Measurements from ENCODE around the gene GOLGA8N.
A peak's percentile ranks its signal among the peaks of the same experiment; 100 is the strongest.
"Not testable (repeated sequence)": the region's sequence is repeated elsewhere in the genome, so short reads cannot be mapped to it uniquely, and the experiment has no call there.

GOLGA8N gene

DNA sequence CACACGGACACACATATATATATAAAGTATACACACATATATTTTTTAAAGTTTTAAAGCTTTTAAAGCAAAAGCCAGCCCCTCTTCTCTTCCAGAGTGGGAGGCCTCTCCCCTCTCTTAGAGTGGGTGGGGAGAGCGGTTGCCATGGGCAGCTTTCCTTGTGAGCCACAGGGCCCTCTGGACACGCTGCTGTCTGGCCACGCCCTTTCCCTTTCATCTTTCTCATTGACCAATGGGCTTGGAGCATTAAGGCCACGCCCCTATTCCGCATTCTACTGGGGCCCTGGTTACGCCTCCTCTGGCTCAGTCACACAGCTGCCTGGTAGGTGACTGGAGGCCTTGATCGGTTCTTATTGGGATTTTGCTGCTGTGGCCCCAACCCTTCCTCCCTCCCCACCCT lies at the start of gene GOLGA8N:
Gene GOLGA8N (plus strand): TSS at position 306 of the 400 bp plus-strand sequence.
- not testable (repeated sequence) for DNase-seq (ENCODE audit: low read depth in 2 of 2)

DNA sequence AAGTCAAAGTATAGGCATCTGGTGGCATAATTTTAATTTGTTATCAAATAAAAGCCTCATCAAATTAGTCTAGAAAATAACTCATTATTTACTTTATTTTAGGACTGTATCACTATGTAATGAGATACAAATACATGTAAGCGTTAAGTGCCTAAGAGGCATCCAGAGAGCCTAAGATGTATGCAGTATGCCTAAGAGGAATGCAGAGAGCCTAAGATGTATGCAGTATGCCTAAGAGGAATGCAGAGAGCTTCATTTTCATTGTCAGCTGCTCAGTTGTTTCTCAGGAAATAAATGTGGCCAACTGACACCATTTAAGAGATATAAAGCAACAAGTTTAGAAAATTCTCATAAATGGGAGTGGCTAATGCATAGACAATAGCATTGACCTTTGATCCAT lies 49.8 kb upstream of the GOLGA8N start:
- not testable (repeated sequence) for DNase-seq (ENCODE audit: low read depth in 2 of 2)

GRCh38 chr15:32545129-32545528 lies 48.1 kb upstream of the GOLGA8N start:
- DNase-seq (ENCODE audit: low read depth in 2 of 2) = not testable (repeated sequence)

DNA sequence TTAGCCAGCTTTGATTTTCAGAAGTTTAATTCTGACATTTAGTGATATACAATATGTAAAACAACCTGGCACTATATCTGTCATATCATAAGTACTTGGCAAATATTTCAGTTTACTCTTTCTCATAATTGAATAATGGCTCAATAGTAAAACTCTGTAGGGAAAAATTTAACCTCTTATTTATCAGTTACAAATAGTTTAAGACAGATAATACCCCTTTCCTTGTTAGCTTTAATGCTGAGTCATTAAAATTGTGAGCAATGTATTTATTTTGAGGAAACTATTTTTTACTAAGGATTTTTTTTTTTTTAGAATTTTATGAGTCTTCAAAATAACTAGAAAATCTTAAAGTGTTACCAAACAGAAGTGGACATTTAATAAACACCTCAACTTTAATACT lies 38.7 kb upstream of the GOLGA8N start:
- DNase-seq (ENCODE audit: low read depth in 2 of 2) = not testable (repeated sequence)

DNA sequence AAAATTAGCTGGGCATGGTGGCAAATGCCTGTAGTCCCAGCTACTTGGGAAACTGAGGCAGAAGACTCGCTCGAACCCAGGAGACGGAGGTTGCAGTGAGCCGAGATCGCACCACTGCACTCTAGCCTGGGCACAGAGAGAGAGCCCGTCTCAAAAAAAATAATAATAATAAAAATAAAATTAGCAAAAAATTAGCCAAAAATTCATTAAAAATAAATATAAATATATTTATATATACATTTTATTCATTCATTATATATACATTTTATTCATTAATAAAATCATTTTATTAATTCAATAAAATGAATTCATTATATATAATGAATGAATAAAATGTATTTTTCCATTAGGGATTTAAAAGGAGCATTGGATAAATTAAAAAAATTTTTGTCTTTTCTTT lies 31.1 kb upstream of the GOLGA8N start:
- DNase-seq (ENCODE audit: low read depth in 2 of 2) = not testable (repeated sequence)

- DNase-seq (ENCODE audit: low read depth in 2 of 2) = not testable (repeated sequence)
Observed at GRCh38 chr15:32568988-32569387, 24.3 kb upstream of the GOLGA8N start.

GRCh38 chr15:32578482-32578881 lies 14.8 kb upstream of the GOLGA8N start:
- DNase-seq (ENCODE audit: low read depth in 2 of 2) = not testable (repeated sequence)

DNA sequence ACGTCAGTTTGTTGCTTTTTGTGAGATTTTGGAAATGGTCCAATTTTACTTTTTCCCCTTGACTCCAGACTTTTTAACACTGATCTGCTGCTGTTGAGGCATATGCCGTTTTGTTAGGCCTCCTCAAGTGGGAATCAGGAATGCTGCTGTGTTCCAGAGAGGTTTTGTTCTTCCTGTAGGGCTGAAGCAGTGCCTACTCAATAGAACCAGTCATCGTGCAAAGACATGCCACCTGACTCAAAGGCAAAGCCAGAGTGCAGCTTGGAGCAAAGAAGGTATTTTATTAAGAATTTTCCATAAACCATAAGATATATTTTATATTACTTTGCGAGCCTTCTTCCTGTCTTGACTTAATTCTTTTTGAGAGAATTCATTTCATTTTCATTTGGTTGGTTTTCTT lies 7.4 kb upstream of the GOLGA8N start:
- not testable (repeated sequence) for DNase-seq (ENCODE audit: low read depth in 2 of 2)

GRCh38 chr15:32609518-32609917 lies 16.3 kb downstream of the GOLGA8N start:
- not testable (repeated sequence) for DNase-seq (ENCODE audit: low read depth in 2 of 2)

DNA sequence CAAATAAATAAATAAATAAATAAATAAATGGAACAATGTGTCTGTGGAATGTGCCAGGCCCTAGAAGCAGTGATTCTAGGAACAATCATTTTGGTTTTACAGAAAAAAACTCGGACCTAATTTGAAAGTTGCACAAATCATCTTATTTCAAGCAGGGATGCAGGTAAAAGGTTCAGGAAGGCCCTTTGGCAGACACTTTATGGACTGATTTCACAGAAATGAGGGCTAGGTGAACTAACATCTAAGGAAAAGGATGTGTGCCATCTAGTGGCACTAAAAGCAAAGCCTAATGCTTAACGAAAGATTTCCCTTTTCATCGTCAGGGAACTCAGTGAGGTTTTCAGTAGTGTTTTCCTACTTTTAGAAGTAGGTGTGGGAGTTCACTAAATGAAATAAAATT lies 17.5 kb downstream of the GOLGA8N start:
- not testable (repeated sequence) for DNase-seq (ENCODE audit: low read depth in 2 of 2)

GRCh38 chr15:32614712-32615050 lies 21.4 kb downstream of the GOLGA8N start:
- DNase-seq (ENCODE audit: low read depth in 2 of 2) = not testable (repeated sequence)

DNA sequence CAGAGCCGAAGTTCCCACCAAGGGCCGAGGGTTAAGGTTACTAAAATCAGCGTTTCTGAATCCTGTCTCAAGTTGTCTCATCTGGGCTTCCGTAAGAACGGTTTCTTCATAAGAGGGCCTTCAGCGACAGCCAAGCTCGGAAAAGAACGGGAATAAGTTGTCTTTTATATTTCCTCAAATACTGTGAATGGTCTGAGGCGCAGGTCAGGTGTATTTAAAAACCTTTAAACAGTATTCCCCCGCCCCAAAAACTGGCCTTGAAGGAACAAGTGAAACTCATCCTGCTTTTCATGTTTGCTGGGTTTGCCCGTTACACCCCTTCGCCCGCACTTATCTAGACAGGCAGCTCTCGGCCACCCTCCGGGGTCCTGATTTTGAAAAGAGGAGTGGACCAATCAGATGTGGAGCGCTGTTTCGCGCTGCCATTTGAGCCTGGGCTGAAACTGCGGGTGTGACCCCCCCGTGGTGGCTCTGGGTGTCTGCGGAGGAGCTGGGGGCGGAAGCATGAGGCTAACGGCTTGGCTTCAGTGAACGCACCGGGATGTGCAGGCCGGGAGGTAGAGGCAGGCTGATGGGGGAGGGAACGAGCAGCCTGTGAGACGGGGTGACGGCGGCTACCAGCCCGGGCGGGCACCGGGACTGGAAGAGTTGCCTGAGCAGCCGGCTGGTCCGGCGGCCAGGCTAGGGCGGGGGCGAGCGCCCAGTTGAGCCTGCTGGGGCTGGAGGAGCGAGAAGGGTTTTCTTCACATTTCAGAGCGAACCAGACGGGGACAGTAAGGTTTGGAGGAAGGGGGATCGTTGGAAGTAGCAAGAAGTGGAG lies 22.0 kb downstream of the GOLGA8N start, which contains the start of gene ARHGAP11A:
Gene ARHGAP11A (plus strand): TSS at position 454 of the 820 bp plus-strand sequence. CDS start 708 bp downstream, outside the sequence.
- DNase-seq (ENCODE audit: low read depth in 2 of 2) = peak; percentile 80 to 85

DNA sequence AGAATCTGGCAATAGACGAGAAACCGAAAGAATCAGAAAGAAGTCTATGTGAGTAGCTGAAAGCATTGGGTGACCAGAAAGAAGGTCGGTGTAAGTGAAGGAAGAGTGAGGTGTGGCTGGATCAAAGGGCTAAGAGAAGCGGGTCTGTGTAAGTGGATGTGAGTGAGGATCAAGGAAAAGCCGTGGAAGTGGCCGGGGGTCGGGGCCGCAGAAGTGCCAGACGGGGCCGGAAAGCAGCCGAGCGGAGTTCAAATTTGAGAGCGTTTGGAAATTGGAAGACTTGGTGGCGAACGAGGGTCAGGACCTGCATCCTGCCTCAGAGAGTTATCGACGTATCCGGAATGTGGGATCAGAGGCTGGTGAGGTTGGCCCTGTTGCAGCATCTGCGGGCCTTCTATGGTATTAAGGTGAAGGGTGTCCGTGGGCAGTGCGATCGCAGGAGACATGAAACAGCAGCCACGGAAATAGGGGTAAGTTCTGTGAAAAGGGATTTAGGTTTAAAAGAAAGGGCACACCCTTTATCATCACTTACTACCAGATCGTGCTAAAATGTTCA lies 22.7 kb downstream of the GOLGA8N start:
- not testable (repeated sequence) for DNase-seq (ENCODE audit: low read depth in 2 of 2)

DNA sequence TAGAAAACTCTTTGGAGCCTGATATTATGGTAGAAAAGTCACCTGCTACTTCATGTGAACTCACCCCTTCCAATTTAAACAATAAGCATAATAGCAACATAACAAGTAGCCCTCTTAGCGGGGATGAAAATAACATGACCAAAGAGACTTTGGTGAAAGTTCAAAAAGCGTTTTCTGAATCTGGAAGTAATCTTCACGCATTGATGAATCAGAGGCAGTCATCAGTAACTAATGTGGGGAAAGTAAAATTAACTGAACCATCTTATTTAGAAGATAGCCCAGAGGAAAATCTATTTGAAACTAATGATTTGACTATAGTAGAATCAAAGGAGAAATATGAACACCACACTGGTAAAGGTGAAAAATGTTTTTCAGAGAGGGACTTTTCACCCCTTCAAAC lies 43.2 kb downstream of the GOLGA8N start:
- DNase-seq (ENCODE audit: low read depth in 2 of 2) = no peak

DNA sequence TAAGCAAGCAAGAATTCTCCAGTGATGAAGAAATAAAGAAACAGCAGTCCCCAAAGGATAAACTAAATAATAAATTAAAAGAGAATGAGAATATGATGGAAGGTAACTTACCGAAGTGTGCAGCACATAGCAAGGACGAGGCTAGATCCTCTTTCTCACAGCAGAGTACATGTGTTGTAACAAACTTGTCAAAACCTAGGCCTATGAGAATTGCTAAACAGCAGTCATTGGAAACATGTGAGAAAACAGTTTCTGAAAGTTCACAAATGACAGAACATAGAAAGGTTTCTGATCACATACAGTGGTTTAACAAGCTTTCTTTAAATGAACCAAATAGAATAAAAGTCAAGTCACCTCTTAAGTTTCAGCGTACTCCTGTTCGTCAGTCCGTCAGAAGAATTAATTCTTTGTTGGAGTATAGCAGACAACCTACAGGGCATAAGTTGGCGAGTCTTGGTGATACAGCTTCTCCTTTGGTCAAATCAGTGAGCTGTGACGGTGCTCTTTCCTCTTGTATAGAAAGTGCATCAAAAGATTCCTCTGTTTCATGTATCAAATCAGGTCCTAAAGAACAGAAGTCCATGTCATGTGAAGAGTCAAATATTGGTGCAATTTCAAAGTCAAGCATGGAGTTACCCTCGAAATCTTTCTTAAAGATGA lies 43.8 kb downstream of the GOLGA8N start:
- DNase-seq (ENCODE audit: low read depth in 2 of 2) = no peak

- no peak for DNase-seq (ENCODE audit: low read depth in 2 of 2)
Observed at GRCh38 chr15:32637704-32638103, 44.4 kb downstream of the GOLGA8N start.

GRCh38 chr15:32641517-32642059 lies 48.3 kb downstream of the GOLGA8N start, which contains the start of gene SCG5:
SCG5 (plus strand) TSS chr15:32641710; CDS start chr15:32643593, 1,883 bp downstream.
- DNase-seq (ENCODE audit: low read depth in 2 of 2) = no peak

- no peak for DNase-seq (ENCODE audit: low read depth in 2 of 2)
Observed at GRCh38 chr15:32642667-32643435, 49.6 kb downstream of the GOLGA8N start.

- no peak for DNase-seq (ENCODE audit: low read depth in 2 of 2)
Observed at GRCh38 chr15:32643907-32644445, 50.7 kb downstream of the GOLGA8N start.

- no peak for DNase-seq (ENCODE audit: low read depth in 2 of 2)
Observed at GRCh38 chr15:32646291-32646690, 53.0 kb downstream of the GOLGA8N start.

DNA sequence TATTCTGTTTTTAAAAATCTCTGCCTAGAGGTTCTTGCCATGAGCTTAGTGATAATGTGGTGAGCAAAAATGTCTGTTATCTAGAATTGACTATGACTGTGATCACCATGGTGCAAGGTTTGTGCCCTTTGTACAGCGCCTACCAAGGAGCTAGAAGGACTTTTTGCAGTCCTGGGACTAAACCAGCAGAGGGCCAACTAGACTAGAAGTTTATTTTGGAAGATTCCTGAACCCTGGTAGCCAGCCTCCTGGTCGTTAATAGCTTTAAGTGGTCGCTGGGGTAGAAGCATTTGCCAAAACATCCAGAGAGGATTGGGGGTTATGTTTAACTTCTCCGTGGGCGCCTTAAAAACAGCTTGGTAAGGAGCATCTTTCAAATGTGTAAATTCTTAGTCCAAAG lies 56.1 kb downstream of the GOLGA8N start:
- DNase-seq (ENCODE audit: low read depth in 2 of 2) = no peak

All from stimulated activated CD4-positive, alpha-beta T cell treated with anti-CD3 and anti-CD28 coated beads, Interleukin-15, amount 100 ng/mL, for 48 hours (primary cell).